Lower leg skin (tissue), 3 donors: ENCODE results near the gene ZNF532.

Experiments used
- CTCF ChIP-seq, 3 donors: fragments of 450-650 bp; IDR thresholded peaks; one replicate each; pipeline ENCODE4 v1.5.1; 2016; ENCODE audit warnings: antibody characterized with exemption in 3 of 3, mild to moderate bottlenecking in 3 of 3, moderate library complexity in 2 of 3
- POLR2A ChIP-seq, 2 donors: fragments of 450-650 bp; IDR thresholded peaks; one replicate each; pipeline ENCODE4 v1.6.1; 2016 to 2017; ENCODE audit warnings: antibody characterized with exemption in 2 of 2, mild to moderate bottlenecking in 1 of 2, moderate library complexity in 1 of 2

DNA sequence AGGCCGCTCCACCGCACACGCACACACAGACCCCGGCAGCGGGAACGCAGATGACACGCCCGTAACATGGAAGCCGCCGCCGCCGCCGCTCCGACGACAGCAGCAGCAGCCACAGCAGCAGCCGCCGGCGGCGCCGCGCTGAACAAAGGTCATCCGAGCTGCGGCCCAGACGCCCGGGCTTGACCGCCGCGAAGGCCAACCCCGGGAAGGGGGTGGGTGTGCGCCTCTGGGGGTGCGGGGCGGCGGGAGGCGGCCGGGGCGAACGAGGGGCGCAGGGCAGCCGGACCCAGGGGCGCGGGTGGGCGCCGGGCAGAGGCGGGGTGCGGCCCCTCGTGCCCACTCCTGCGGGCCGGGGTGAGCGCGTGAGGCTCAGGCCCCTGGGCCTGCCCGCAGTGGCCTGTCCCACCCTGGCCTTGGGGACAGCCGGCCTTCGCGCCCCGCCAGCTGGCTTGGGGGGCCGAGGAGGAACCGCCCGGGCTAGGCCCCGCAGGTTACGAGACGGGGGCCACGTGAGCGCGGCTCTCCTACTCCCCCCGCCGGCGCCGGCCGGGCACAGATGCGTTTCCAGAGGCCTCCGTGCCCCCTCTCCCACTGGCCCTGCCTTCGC, 1.0 kb upstream of the ZNF532 start:
- no peak for TF ChIP-seq CTCF (IDR thresholded peaks at IDR 0.05)
- TF ChIP-seq POLR2A (IDR thresholded peaks at IDR 0.05) = no peak
